ENCODE data around the gene TMEM190.

DNA sequence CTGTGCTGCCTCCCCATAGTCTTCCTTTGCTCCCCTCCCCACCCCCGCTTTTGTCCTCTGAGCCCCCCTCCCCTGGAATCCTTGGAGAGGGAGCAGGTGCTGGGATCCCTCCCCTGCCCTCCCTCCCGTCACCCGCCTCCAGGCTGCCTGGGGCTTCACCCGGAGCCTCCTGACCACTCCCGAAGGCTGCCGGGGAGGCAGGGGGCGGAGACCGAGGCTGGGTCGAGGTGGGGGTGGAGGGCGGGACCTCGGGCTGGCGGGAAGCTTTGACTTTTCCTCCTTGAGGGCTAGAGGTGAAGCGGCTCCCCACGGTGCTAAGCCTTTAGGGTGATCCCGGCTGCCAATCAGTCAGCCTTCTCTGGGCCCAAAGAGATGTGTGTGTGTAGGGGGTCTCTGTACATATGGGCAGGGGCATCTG lies 35.4 kb upstream of the TMEM190 start:
- TF ChIP-seq, protein P1, sequence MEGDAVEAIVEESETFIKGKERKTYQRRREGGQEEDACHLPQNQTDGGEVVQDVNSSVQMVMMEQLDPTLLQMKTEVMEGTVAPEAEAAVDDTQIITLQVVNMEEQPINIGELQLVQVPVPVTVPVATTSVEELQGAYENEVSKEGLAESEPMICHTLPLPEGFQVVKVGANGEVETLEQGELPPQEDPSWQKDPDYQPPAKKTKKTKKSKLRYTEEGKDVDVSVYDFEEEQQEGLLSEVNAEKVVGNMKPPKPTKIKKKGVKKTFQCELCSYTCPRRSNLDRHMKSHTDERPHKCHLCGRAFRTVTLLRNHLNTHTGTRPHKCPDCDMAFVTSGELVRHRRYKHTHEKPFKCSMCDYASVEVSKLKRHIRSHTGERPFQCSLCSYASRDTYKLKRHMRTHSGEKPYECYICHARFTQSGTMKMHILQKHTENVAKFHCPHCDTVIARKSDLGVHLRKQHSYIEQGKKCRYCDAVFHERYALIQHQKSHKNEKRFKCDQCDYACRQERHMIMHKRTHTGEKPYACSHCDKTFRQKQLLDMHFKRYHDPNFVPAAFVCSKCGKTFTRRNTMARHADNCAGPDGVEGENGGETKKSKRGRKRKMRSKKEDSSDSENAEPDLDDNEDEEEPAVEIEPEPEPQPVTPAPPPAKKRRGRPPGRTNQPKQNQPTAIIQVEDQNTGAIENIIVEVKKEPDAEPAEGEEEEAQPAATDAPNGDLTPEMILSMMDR (conservative IDR thresholded peaks at IDR 0.05) = no peak
- TF ChIP-seq ZFX (IDR thresholded peaks at IDR 0.05) = no peak

Measured in C4-2B (cell line).